Tibial nerve (tissue), 4 donors: ENCODE results near the gene ATP7A. TPM values are rescaled to one million over a fixed set of nuclear protein-coding genes. Genes with fewer than 3 reads are reported as not detected.

Source experiments
- DNase-seq, 2 donors: peaks; one replicate each; pipeline ENCODE4 v3.0.0-alpha.2; 2019; ENCODE audit warnings: low spot score in 2 of 2
- H3K27ac ChIP-seq, 4 donors: fragments of 200-600 bp; sonication (generic) in 3 of 4; one replicate each; pipeline ENCODE4 v1.5.1; 2017 to 2019; ENCODE audit warnings: mild to moderate bottlenecking in 1 of 4
- H3K27me3 ChIP-seq, 2 donors: fragments of 200-600 bp; sonication (generic) in 1 of 2; one replicate each; pipeline versions ENCODE4 v1.5.1 to v1.6.0; 2017 to 2019
- H3K36me3 ChIP-seq, 3 donors: fragments of 200-600 bp; sonication (generic); one replicate each; pipeline ENCODE4 v1.5.1; 2018 to 2019
- H3K4me1 ChIP-seq, 4 donors: fragments of 200-600 bp; sonication (generic) in 3 of 4; one replicate each; pipeline ENCODE4 v1.5.1; 2017 to 2019
- H3K4me3 ChIP-seq, 4 donors: fragments of 200-600 bp; sonication (generic) in 3 of 4; one replicate each; pipeline ENCODE4 v1.5.1; 2017 to 2019; ENCODE audit warnings: mild to moderate bottlenecking in 1 of 4, moderate library complexity in 1 of 4
- H3K9me3 ChIP-seq, 4 donors: fragments of 200-600 bp; sonication (generic) in 3 of 4; one replicate each; pipeline ENCODE4 v1.5.1; 2017 to 2019
- CTCF ChIP-seq, 5 experiments: fragments of 200-600 bp in 3 of 5; fragments of 450-650 bp in 2 of 5; sonication (generic) in 3 of 5; IDR thresholded peaks; one replicate each; pipeline ENCODE4 v1.5.1; 2016 to 2019; ENCODE audit warnings: antibody characterized with exemption in 5 of 5, mild to moderate bottlenecking in 3 of 5, moderate library complexity in 2 of 5
- EP300 ChIP-seq, 2 donors: sonication (generic); formaldehyde crosslinking; IDR thresholded peaks; one replicate each; pipeline ENCODE4 v1.6.1; 2017; ENCODE audit warnings: antibody characterized with exemption in 2 of 2, mild to moderate bottlenecking in 1 of 2
- POLR2A ChIP-seq, 2 donors: fragments of 450-650 bp; IDR thresholded peaks; one replicate each; pipeline ENCODE4 v1.6.1; 2017; ENCODE audit warnings: antibody characterized with exemption in 2 of 2, mild to moderate bottlenecking in 2 of 2, moderate library complexity in 2 of 2
- WGBS, 2 donors: methylation state at CpG; one replicate each; pipeline ENCODE4 v1.1.5; 2018; 5-methylcytosine and 5-hydroxymethylcytosine counted together
- total RNA-seq, 4 donors: library from RNA; depleted of rRNA; stranded (reverse); fragments of >200 nt; gene quantifications; one replicate each; pipeline ENCODE4 v1.1.0, GENCODE V29; 2016

ATP7A gene
- total RNA-seq, 4 donors from 2014 or later = 9.4 to 12.7 (median 10.4) TPM

GRCh38 chrX:77952173-77952572, 41.7 kb downstream of the ATP7A start:
- H3K4me3 ChIP-seq = no peak overlapping the region
- no peak overlapping the region for H3K27ac ChIP-seq
- WGBS, 2 donors = 75 to 80% methylated on average over 1 of the region's 1 CpG
- no peaks in the 10 kb centered on the region for H3K9me3 ChIP-seq
- no peak for TF ChIP-seq POLR2A (IDR thresholded peaks at IDR 0.05)
- no peak for TF ChIP-seq EP300 (IDR thresholded peaks at IDR 0.05)
- no peak for TF ChIP-seq CTCF (IDR thresholded peaks at IDR 0.05)
- H3K27me3 ChIP-seq = no peaks in the 10 kb centered on the region
- no peak for DNase-seq
- peaks cover 0 to 5% (median 0%) of the 10 kb centered on the region in 4 donors for H3K4me1 ChIP-seq
- H3K36me3 ChIP-seq = no peaks in the 10 kb centered on the region

DNA sequence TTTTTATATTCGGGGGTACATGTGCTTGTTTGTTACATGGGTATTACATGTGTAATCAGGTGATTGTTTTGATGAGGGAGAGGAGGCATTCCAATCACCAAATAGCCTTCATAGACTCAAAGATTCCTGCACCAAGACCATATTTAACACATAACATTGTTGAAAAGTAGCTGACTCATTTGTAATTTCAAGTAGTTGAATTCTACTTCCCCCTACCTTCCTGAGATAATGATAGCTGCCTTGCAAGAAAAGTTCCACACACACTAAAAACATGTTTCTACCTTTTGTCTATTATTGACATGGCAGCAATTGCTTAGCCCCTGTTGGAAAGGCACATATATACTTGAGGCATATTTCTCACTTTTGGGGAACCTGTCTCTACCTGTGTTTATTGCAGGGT, 42.8 kb downstream of the ATP7A start:
- DNase-seq = no peak
- 57 to 65% methylated on average over 1 of the region's 1 CpG for WGBS, 2 donors
- Histone ChIP-seq H3K36me3 (no peaks in the 10 kb centered on the region), H3K4me1 (peaks cover 0 to 5% (median 0%) of the 10 kb centered on the region in 4 donors), H3K9me3 (no peaks in the 10 kb centered on the region), H3K27ac (no peak overlapping the region), H3K4me3 (no peak overlapping the region), H3K27me3 (no peaks in the 10 kb centered on the region)
- no peak for TF ChIP-seq CTCF (IDR thresholded peaks at IDR 0.05)
- TF ChIP-seq EP300 (IDR thresholded peaks at IDR 0.05) = no peak

- Histone ChIP-seq H3K36me3 (no peaks in the 10 kb centered on the region), H3K27me3 (no peaks in the 10 kb centered on the region), H3K4me1 (peaks cover 0 to 5% (median 0%) of the 10 kb centered on the region in 4 donors), H3K27ac (no peak overlapping the region), H3K9me3 (no peaks in the 10 kb centered on the region), H3K4me3 (no peak overlapping the region)
- 47 to 56% methylated on average over 1 of the region's 1 CpG for WGBS, 2 donors
- no peak for DNase-seq
- no peak for TF ChIP-seq CTCF (IDR thresholded peaks at IDR 0.05)
These were observed 43.2 kb downstream of the ATP7A start for GRCh38 chrX:77953708-77954107.

DNA sequence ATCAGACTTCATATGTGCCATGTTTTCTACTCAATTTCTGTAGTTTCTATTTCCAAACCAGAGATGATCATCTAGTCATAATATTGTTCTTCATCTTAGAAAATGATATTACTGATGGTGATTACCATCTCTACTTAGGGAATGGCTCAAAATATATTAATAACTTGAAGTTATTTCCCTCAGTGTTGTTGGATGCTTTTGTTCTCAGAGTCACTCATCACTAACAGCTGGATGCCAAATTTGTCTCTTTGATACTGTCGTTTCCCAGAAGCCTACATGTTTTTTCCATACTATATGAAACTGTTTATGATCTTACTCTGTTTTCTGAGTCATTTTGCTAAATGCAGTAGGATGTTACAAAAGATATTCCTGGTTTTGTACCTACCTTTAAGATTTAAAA, 50.1 kb downstream of the ATP7A start:
- 25 to 61% methylated on average over 1 of the region's 1 CpG for WGBS, 2 donors
- H3K4me1 ChIP-seq = no peaks in the 10 kb centered on the region
- no peak for TF ChIP-seq CTCF (IDR thresholded peaks at IDR 0.05)
- no peaks in the 10 kb centered on the region for H3K9me3 ChIP-seq
- no peak overlapping the region for H3K4me3 ChIP-seq
- DNase-seq = no peak
- H3K27me3 ChIP-seq = no peaks in the 10 kb centered on the region
- H3K36me3 ChIP-seq = no peaks in the 10 kb centered on the region
- H3K27ac ChIP-seq = no peak overlapping the region

- 98% methylated on average over 2 of the region's 2 CpGs for WGBS, 2 donors
- no peak overlapping the region for H3K4me3 ChIP-seq
- TF ChIP-seq CTCF (IDR thresholded peaks at IDR 0.05) (no peak), POLR2A (IDR thresholded peaks at IDR 0.05) (no peak), EP300 (IDR thresholded peaks at IDR 0.05) (no peak)
- no peaks in the 10 kb centered on the region for H3K9me3 ChIP-seq
- no peaks in the 10 kb centered on the region for H3K4me1 ChIP-seq
- H3K36me3 ChIP-seq = no peaks in the 10 kb centered on the region
- H3K27ac ChIP-seq = no peak overlapping the region
- no peak for DNase-seq
- H3K27me3 ChIP-seq = no peaks in the 10 kb centered on the region
These were observed 50.6 kb downstream of the ATP7A start for GRCh38 chrX:77961063-77961462.
